HL-60/S4 treated with retinoic acid at 250 ng/mL for 4 days and 3 days (cell line): Measurements from ENCODE around the gene GATA5.

ENCODE experiments used
- in situ Hi-C: fragments of 300-500 bp; cut with MboI; formaldehyde crosslinking; loops from 2 replicates; pipeline ENCODE4 v1.7.0; 2022; ENCODE audit warnings: low sequenced_read_pairs

GATA5 gene

DNA sequence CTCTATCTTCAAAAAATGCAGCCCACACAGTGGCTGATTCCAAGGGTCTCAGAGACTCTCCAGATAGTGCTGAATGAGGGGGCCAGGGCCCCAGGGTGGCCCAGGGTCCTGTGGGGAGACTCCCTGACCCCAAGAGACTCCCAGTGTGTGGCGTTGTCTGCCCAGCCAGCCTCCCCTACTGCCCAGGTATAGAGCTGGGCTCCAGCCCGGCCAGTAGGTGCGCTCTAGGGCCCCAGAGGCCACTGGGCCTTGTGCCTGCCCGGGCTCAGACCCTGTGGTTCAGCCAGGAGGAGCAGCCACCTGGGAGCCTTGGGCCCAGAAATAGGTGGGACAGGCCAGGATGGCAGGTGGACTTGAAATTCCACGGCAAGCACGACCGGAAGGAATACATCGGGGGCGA is 30.3 kb upstream of the GATA5 start:
- in situ Hi-C loops, result loop anchor here (25.0 kb wide), 1 partner anchor 106 kb away; no protein-coding TSS in a partner anchor

DNA sequence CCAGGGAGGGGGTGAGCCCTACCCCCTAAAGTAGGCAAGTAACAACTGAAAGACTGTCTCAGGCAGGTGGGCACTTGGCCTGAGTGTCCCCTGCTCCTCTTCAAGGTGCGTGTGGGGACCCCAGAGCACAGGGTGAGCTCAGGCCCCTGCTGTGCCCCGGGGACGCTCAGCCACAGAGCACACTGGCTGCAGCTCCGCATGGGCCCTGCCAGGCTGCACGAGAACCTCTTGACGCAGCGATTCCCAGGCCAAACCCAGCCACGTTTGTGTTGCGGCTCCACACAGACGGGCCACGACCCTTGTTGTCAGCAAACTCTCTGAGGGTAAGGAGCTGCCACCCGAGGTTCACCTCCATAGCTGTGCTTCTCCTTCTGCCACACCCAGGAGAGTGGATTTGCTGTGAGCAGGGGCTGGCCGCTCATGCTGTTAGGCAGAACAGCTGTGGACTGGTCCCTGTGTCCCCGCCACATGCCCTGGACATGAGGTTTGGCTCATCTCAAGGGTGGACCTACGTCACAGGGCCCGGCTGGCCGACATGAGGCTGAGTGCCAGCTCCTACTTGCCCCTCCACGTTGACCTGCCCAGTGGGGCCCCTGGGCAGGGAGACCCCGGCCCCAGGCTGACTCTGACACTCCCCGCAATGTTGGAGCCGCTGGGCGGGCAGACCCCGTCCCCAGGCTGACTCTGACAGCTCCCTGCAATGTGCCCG is 29.7 kb upstream of the GATA5 start:
- in situ Hi-C loops, result loop anchor here (25.0 kb wide), 1 partner anchor 107 kb away; no protein-coding TSS in a partner anchor

DNA sequence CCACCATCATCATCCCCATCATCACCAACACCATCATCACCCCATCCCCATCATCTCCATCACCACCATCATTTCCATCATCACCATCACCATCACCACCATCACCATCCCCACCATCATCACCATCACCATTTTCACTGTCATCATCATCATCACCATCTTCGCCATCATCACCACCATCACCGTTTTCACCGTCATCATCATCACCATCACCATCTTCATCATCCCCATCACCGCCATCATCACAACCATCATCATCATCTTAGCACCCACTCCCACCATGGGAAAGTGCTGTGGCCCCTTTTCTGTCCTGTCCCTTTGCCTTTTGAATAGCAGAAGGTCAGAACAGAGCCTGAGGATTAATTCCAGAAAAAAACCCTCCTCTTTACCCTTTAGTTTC is 28.5 kb upstream of the GATA5 start:
- in situ Hi-C loops, result loop anchor here (25.0 kb wide), 1 partner anchor 108 kb away; no protein-coding TSS in a partner anchor

DNA sequence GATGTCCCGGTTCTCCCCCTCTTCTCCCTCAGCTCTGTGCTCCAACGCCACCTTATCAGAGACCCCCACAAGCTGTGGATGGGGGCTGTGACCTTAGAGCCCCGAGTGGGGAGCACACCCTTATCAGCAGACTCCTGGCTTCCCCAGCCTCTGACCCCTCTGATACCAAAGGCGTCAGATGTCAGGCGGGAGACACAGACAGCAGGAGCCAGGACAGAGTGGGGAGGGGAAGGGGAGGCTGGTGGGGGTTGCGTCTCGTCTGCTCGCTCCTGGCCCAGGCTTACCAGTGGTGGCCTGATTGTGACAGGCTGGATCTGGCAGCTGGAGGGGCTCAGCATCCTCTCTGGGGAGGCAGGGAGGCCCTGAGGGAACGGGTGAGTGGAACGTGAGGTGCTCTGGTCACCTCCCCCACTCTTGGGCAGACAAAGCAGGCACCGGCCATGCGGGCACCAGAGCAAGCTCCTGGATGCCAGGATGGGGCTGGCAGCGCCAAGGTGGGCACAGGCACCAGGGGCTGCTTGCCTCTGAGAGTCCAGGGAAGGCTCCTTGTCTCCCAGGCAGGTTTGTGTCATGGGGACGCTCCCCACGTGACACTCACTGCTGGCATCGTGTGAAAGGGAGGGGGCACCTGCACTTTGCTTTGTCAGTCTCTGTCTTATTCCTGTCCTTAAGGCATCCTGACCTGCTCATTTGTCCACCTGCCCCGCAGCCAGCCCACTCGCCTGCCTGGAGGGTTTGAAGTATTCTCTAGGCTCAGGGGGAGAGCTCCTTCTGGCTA is 27.8 kb upstream of the GATA5 start:
- in situ Hi-C loops, result loop anchor here (25.0 kb wide), 1 partner anchor 109 kb away; no protein-coding TSS in a partner anchor

DNA sequence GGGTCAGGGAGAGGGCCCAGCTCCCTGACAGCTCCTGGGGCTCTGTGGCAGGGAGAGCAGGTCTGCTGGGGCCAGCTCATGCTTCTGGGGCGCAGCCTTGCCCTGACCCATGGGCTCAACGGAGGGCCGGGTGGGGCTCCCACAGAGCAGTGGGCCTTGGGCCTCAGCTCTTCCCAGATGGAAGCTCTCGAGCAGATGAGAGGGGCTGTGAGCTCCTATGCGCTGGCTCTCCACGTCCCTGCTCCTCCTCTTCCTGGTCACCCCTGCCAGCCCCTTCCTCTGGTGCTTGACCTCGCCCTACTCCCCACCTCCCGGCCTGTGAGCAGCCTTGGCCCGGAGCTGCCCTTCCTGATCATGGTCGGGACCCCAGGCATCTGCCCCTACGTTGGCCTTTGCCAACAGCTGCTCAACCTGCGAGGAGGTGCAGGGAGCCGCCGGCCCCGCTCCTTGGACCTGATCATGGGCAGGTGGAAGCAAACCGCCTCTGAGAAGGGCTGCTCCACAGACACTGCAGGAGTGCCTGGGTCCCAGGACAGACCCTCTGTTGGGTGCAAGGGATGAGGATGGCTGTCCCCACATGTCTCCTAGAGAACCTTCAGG is 26.8 kb upstream of the GATA5 start:
- in situ Hi-C loops, result loop anchor here (25.0 kb wide), 1 partner anchor 110 kb away; no protein-coding TSS in a partner anchor

DNA sequence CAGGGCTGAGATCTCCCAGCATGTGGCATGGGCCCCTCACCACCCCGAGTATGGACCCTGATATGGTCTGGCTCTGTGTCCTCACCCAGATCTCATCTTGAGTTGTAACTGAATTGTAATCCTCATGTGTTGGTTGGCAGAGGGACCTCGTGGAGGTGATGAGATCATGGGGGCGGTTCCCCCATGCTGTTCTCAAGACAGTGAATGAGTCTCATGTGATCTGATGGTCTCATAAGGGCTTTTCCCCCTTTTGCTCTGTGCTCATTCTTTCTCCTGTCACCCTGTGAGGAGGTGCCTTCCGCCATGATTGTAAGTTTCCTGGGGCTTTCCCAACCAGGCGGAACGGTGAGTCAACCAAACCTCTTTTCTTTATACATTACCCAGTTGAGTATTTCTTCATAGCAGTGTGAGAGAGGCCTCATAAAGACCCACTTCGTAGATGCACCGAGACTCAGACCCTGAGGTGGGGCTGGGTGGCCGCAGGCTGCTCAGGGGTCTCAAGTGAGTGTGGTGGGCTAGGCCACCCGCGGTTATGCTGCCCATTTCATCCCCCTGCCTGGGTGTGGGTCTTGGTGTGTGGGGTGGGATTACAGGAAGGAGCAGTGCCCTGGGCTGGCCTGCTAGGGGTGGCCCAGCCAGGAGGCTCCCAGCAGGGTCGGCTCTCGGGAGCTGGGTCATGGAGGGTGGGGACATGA is 26.2 kb upstream of the GATA5 start:
- in situ Hi-C loops, result loop anchor here (25.0 kb wide), 1 partner anchor 110 kb away; no protein-coding TSS in a partner anchor

DNA sequence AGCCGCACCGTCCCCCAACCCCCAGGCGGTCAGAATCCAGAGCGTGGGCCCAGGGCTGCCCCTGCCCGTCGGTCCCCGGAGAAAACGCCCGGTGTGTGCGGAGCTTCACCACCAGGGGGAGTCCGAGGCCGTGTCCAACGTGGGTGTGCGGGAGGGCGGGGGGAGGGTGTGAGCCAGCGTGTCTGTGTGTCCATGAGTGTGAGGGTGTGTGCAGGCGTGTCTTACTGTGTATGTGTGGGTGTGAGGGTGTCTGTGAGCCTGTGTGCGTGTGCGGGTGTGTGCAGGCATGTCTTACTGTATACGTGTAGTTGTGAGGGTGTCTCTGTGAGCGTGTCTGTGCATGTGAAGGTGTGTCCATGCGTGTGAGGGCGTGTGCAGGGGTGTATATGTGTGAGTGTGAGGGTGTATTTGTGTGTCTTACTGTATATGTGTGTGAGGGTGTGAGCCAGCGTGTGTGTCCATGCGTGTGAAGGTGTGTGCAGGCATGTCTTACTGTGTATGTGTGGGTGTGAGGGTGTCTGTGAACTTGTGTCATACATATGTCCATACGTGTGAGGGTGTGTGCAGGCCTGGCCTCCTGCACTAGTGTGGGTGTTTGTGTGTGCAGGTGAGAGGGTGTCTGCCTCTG is 24.6 kb upstream of the GATA5 start:
- in situ Hi-C loops, result loop anchor here (25.0 kb wide), 1 partner anchor 112 kb away; no protein-coding TSS in a partner anchor

DNA sequence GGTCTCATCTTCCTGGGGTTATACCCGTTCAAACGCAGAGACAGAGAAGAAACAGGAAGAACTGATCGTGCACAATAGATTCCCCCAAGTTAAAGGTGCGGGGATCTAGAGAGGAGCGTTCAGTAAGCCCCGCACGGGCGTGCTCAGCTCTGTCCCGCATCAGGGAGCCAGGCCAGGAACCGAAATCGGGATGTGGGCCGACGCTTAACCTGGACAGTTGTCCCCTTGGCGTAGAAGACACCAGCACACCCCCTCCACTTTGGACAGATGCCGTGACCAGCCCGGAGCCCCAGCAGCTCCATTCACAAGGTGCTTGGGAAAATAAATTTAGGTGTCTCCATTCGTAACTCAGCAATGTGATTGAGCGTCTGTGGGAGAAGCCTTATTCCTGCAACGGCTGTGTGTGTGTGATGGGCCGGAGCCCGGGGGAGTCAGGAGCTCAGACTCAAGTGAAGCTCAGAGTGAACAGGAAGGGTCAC is 24.0 kb upstream of the GATA5 start:
- in situ Hi-C loops, result loop anchor here (25.0 kb wide), 2 partner anchors 113 to 288 kb away; partner anchors contain the start of gene MRGBP

DNA sequence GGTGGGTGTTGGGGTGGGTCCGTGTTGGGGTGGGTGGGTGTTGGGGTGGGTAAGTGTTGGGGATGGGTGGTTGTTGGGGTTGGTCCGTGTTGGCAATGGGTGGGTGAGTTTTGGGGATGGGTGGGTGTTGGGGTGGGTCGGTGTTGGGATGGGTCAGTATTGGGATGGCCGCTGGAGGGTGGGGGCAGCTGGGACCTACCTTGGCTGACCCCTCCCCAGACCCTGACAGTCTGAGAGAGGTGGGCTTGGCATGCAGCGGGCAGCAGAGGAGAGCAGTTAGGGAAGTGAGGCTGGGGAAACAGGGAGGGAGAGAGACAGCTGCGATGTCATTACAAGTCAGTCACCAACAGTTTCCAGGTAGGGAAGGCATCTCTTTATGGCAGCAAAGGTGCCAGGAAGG is 23.1 kb upstream of the GATA5 start:
- in situ Hi-C loops, result loop anchor here (25.0 kb wide), 1 partner anchor 288 kb away; the partner anchor contains the start of gene MRGBP

DNA sequence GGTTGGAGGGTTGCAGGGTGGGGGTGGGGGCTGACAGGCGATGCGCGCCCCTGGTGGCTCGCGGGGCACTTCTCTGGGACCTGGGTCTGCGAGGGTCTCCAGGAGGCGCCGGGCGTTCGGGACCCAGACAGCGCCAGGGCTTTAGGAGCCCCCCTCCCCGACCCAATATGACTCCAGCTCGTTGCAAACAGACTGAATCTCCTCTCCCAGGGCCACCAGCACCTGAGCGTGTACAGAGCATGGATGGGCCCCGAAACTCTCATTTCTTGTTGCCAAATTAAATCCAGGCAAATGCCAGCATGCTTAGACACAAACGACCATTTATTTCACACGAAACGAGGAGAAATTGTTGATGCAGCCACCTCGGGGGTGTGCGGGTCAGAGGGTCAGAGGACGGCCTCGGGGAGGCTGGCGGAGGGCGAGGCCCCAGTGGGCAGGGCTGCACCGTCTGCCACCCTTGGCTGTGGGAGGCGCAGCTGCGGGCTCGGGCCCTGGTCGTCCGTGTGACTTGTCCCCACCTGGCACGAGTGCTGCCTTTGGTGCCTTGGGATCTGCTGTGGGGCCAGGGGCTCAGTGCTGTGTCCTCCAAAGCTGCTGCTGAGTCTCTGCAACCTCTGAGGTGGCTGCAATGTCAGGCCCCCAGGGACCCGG is 20.9 kb upstream of the GATA5 start:
- in situ Hi-C loops, result loop anchor here (25.0 kb wide), 1 partner anchor 291 kb away; the partner anchor contains the start of gene MRGBP

DNA sequence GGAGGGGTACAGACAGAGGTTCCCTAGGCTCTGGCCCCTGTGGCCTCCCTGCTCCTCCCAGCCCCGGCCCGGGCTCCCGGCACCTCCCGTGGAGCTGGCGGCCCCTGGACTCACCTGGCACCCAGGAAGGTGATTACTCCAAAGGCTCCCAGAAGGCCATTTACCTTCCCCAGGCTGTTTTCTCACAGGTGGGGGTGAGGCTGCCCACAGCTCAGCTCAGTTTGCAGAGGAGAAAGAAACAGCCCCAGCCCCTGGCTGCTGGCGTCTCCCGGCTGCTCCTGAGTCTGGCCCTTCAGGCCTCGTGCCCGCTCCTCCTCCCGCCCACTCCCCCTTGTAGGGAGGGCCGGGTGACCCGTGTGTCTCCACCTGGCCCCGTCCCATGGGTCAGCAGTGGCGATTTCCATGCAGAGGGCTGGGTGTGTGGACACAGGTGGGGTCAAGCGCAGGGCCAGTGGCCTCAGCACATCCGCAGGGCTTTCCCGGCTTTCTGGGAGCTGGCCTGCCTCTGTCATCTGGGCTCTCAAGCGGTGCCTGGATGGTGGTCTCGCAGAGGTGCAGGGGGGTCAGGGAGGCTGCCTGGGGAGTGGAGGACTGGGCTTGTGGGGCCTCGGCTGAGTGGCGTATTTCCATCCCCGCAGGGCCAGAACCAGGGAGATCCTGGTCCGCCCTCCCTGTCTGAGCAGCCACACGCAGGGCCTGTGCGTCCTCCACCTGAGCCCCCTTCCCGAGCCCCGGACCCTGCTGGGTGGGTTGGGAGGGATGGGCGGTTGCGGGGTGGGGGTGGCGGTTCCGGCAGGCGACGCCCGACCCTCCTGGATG is 20.2 kb upstream of the GATA5 start:
- in situ Hi-C loops, result loop anchor here (25.0 kb wide), 1 partner anchor 291 kb away; the partner anchor contains the start of gene MRGBP

DNA sequence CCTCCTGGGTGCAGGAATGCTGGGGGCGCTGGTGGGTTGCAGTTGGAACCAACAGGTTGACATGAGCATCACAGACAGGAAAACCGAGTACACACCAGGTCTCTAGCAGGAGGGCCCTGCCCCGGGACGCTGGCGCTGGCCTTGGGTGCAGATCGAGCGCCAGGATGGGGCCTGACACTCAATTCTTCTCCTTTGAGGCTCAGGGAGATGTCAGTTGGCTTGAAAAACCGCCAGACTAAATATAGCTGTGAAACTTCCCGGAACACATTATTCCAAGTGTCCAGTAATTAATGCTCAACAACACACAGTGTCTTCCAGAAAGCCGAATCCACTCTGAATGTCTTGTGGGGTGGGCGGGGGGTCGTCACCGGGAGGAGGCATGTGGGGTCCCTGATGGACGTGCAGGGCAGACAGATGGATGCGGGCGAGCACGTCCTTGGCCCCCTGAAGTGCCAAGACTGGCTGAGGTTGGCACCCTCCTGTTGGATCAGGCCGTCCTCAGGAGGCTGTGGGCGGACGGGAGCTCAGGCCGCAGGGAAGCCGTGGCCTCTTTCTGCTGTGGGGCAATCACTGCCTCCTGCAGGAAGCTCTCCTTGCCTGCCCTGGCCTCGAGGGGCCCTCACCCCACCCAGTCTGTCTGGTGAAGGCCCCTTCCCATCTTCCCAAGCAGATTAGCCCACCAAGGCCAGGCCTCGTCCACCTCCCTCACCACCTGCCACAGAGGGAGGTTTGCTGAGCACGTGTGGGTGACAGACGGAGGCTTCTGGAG is 19.4 kb upstream of the GATA5 start:
- in situ Hi-C loops, result loop anchor here (25.0 kb wide), 1 partner anchor 292 kb away; the partner anchor contains the start of gene MRGBP

DNA sequence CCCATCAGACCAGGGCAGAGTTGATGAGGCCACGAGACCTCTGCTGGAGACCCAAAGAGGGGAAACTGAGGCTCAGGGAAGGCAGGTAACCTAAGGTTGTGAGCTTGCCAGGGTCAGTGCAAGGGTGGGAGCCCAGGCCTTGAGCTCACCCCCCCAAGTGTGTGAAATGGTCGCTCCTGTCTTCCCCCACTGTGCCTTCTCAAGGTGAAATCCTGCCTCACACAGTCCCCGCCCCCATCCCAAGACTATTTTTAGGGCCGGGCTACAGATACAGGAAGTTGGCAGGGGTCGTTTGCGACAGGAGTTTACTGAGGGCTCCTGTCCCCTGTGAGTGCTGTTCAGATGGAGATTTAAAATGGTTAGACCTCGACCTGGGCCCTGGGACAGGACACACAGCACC is 18.7 kb upstream of the GATA5 start:
- in situ Hi-C loops, result loop anchor here (25.0 kb wide), 1 partner anchor 293 kb away; the partner anchor contains the start of gene MRGBP

DNA sequence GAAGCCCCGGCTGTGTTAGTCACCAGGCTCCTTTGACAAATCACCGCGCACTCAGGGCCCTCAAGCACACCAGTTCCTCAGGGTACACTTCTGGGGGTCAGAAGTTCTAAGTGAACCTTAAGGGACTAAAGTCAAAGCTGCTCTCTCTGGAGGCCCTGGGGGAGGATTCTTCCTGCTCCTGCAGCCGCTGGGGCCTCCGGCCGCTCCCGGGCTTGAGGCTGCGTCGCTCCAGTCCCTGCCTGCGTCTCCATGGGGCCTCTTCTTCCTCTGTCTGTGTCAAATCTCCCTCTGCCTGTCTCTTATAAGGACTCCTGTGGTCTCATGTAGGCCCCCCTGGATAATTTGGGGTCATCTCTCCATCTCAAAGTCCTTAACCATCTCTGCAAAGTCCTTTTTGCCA is 18.1 kb upstream of the GATA5 start:
- in situ Hi-C loops, result loop anchor here (25.0 kb wide), 1 partner anchor 293 kb away; the partner anchor contains the start of gene MRGBP

DNA sequence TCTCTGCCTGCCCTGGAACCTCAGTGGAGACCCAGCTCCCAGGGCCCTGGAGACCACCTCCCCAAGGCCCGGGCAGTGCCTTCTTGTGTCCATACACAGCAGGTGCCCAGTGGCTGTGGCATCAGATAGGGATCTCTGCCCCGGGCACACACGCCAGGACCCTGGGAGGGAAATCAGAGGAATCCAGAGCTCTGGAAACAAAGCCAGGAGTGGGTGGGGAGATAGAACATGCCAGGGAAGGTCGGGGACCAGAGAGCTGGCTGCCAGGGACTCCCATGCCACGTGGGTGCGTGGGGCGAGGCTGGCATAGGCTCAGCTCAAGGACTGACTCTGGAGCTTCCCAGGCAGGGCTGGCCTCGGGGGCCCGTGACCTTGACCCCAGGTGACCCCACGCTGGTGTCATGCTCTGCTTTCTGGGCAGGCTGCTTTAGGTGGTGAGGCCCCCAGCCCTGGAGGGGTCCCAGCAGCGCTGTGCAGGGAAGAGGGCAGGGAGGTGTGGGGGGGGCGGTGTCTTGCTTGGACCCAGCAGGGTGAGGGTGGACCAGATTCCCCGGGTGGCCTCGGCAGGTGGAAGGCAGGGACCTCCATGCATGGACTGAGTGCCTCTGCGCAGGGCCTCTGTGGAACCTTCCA is 17.6 kb upstream of the GATA5 start:
- in situ Hi-C loops, result loop anchor here (25.0 kb wide), 1 partner anchor 294 kb away; the partner anchor contains the start of gene MRGBP

DNA sequence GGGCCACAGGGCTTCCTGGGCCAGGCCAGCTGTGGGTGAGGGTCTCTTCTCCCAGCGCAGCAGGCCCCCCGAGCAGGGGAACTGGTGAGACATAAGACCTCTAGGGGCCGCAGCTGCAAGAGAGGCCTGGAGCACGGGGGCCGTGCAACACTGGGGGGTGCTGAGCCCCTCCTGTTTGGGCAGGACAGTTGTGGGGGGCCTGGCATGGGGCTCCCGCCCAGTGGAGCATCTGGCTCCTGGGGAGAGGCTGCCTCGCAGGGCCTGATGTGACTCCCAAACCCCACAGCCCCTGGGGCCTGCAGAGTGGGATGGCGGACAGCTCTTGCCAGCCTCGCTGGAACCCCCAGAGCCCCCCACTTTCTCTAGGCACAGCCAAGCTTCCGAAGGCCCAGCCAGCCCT is 16.9 kb upstream of the GATA5 start:
- in situ Hi-C loops, result loop anchor here (25.0 kb wide), 1 partner anchor 295 kb away; the partner anchor contains the start of gene MRGBP

DNA sequence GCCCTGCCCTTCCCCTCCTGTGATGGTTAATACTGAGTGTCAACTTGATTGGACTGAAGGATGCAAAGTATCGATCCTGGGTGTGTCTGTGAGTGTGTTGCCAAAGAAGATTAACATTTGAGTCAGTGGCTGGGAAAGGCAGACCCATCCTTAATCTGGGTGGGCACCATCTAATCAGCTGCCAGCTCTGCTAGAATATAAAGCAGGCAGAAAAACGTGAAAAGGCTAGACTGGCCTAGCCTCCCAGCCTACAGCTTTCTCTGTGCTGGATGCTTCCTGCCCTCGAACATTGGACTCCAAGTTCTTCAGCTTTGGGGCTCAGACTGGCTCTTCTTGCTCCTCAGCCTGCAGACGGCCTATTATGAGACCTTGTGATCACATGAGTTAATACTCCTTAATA is 15.0 kb upstream of the GATA5 start:
- in situ Hi-C loops, result loop anchor here (25.0 kb wide), 1 partner anchor 297 kb away; the partner anchor contains the start of gene MRGBP
